ENCODE measurements around the gene CKAP4. TPM values are rescaled to one million over a fixed set of nuclear protein-coding genes. Genes with fewer than 3 reads are reported as not detected.

Gene CKAP4
- total RNA-seq, 1 experiment from 2014 or later: 162 TPM

- Histone ChIP-seq H3K9me3 (replicated peaks) (no peaks in the 10 kb centered on the region), H3K4me3 (no peak overlapping the region), H3K36me3 (no peaks in the 10 kb centered on the region), H3K4me1 (replicated peaks) (no peaks in the 10 kb centered on the region), H3K27me3 (replicated peaks) (no peaks in the 10 kb centered on the region), H3K27ac (no peak overlapping the region)
- DNase-seq (ENCODE audit: low read depth in 1 of 2, low spot score in 2 of 2): no peak
Measured at GRCh38 chr12:106267535-106267934, 19.7 kb upstream of the CKAP4 start.

GRCh38 chr12:106265116-106265515 lies 17.3 kb upstream of the CKAP4 start:
- Histone ChIP-seq H3K27ac (no peak overlapping the region), H3K4me3 (no peak overlapping the region), H3K27me3 (replicated peaks) (no peaks in the 10 kb centered on the region)

GRCh38 chr12:106258935-106259334 lies 11.1 kb upstream of the CKAP4 start:
- H3K4me3 ChIP-seq: no peak overlapping the region
- no peaks in the 10 kb centered on the region for H3K4me1 ChIP-seq (replicated peaks)
- no peak for DNase-seq (ENCODE audit: low read depth in 1 of 2, low spot score in 2 of 2)
- H3K27me3 ChIP-seq (replicated peaks): no peaks in the 10 kb centered on the region
- no peaks in the 10 kb centered on the region for H3K36me3 ChIP-seq
- no peak overlapping the region for H3K27ac ChIP-seq
- H3K9me3 ChIP-seq (replicated peaks): no peaks in the 10 kb centered on the region

More at GRCh38 chr12:106265116-106265515, 17.3 kb upstream of the CKAP4 start:
- H3K9me3 ChIP-seq (replicated peaks): no peaks in the 10 kb centered on the region
- no peak for DNase-seq (ENCODE audit: low read depth in 1 of 2, low spot score in 2 of 2)
- H3K4me1 ChIP-seq (replicated peaks): no peaks in the 10 kb centered on the region
- no peaks in the 10 kb centered on the region for H3K36me3 ChIP-seq

GRCh38 chr12:106258226-106258625 lies 10.4 kb upstream of the CKAP4 start:
- Histone ChIP-seq H3K4me3 (no peak overlapping the region), H3K36me3 (no peaks in the 10 kb centered on the region), H3K27me3 (replicated peaks) (no peaks in the 10 kb centered on the region), H3K4me1 (replicated peaks) (no peaks in the 10 kb centered on the region), H3K9me3 (replicated peaks) (no peaks in the 10 kb centered on the region), H3K27ac (no peak overlapping the region)
- no peak for DNase-seq (ENCODE audit: low read depth in 1 of 2, low spot score in 2 of 2)

GRCh38 chr12:106256524-106256923 lies 8.7 kb upstream of the CKAP4 start:
- H3K27ac ChIP-seq: no peak overlapping the region
- no peaks in the 10 kb centered on the region for H3K4me1 ChIP-seq (replicated peaks)
- no peaks in the 10 kb centered on the region for H3K27me3 ChIP-seq (replicated peaks)
- H3K36me3 ChIP-seq: no peaks in the 10 kb centered on the region
- H3K9me3 ChIP-seq (replicated peaks): no peaks in the 10 kb centered on the region
- no peak for DNase-seq (ENCODE audit: low read depth in 1 of 2, low spot score in 2 of 2)
- no peak overlapping the region for H3K4me3 ChIP-seq

- no peak overlapping the region for H3K27ac ChIP-seq
- no peaks in the 10 kb centered on the region for H3K36me3 ChIP-seq
- no peaks in the 10 kb centered on the region for H3K27me3 ChIP-seq (replicated peaks)
- no peak for DNase-seq (ENCODE audit: low read depth in 1 of 2, low spot score in 2 of 2)
- no peaks in the 10 kb centered on the region for H3K9me3 ChIP-seq (replicated peaks)
- H3K4me1 ChIP-seq (replicated peaks): no peaks in the 10 kb centered on the region
- no peak overlapping the region for H3K4me3 ChIP-seq
Measured at GRCh38 chr12:106255952-106256351, 8.1 kb upstream of the CKAP4 start.

GRCh38 chr12:106255493-106255892 lies 7.7 kb upstream of the CKAP4 start:
- no peaks in the 10 kb centered on the region for H3K27me3 ChIP-seq (replicated peaks)
- no peak for DNase-seq (ENCODE audit: low read depth in 1 of 2, low spot score in 2 of 2)
- H3K27ac ChIP-seq: no peak overlapping the region
- no peak overlapping the region for H3K4me3 ChIP-seq
- no peaks in the 10 kb centered on the region for H3K36me3 ChIP-seq
- no peaks in the 10 kb centered on the region for H3K4me1 ChIP-seq (replicated peaks)
- no peaks in the 10 kb centered on the region for H3K9me3 ChIP-seq (replicated peaks)

GRCh38 chr12:106254724-106255123 lies 6.9 kb upstream of the CKAP4 start:
- no peaks in the 10 kb centered on the region for H3K27me3 ChIP-seq (replicated peaks)
- no peak for DNase-seq (ENCODE audit: low read depth in 1 of 2, low spot score in 2 of 2)
- H3K9me3 ChIP-seq (replicated peaks): no peaks in the 10 kb centered on the region
- no peaks in the 10 kb centered on the region for H3K4me1 ChIP-seq (replicated peaks)
- no peak overlapping the region for H3K4me3 ChIP-seq
- no peak overlapping the region for H3K27ac ChIP-seq
- no peaks in the 10 kb centered on the region for H3K36me3 ChIP-seq

DNA sequence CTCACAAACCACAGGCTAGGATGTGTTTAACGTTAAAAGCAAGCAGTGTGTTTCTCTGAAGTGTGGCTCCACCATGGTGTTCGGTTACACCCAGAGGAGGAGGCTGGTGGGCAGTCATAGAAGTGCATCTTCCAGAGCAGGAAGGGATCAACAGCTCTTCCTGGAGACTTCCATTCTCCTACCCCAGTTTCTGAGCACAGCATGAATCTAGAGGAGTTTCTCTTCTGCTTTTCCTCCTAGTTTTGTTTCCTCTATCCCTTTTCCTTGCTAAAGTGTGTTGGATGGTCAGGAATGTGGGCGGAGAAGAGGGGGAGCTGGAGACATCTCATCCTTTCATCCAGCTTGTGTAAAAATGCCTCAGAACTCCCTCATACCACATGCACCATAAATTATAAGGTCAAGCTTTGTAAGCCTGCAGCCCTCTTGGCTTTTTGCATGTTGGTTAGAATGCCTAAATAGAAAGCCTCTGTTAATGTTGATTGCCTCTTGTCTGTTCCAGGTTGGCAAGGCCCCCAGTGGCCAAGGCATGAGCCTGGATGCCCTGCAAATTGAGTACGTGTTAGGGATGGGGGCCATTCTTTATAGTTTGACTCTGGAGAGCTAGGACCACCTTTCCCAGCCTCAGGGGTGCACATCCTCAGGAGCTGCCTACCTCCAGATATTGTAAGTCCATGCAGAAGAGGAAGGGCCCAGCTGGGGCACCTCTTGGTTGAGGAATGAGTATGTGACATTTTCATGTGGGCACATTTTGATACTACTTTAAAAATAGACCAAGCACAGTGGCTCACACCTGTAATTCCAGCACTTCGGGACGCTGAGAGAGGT lies 4.0 kb upstream of the CKAP4 start:
- H3K27me3 ChIP-seq (replicated peaks): no peaks in the 10 kb centered on the region
- no peaks in the 10 kb centered on the region for H3K9me3 ChIP-seq (replicated peaks)
- no peak overlapping the region for H3K27ac ChIP-seq
- H3K4me3 ChIP-seq: no peak overlapping the region
- DNase-seq (ENCODE audit: low read depth in 1 of 2, low spot score in 2 of 2): peak in 1 of 2 experiments; percentile 3
- peaks cover 11% of the 10 kb centered on the region for H3K4me1 ChIP-seq (replicated peaks)
- H3K36me3 ChIP-seq: peaks cover 13% of the 10 kb centered on the region

DNA sequence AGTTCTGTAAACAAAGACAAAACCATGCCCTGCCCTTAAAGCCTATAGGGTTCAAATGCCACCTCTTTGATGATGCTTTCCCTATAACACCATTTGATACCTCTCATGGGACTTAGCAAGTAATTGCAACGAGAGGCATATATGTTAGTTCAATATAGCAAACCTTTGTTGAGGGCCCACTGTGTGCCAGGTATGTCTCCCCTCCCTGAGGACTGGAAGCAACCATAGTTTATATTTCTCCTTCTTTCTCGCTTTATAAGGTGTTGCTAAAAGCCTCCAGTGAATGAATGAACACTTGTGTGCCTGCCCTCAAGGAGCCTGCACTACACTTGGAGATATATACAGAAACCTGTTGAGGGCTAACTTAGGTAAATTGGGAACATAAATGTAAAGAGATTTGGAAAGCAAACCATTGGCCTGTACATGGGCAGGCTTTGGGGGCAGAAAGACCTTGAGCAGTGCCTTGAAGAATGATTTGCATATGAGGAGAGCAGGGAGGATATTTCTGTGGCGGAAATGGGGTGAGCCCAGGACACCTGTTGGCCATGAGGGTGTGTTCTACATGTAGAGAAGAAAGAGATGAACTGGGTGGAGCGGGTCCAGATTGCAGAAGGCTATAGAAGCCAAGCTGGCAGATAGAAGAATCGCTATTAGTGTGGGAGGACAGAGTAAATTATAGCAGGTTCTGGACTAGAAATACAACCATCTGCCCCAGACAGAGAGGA lies 1.8 kb upstream of the CKAP4 start:
- peak in 1 of 2 experiments; percentile 12 for DNase-seq (ENCODE audit: low read depth in 1 of 2, low spot score in 2 of 2)
- peaks cover 26% of the 10 kb centered on the region for H3K4me1 ChIP-seq (replicated peaks)
- no peak overlapping the region for H3K4me3 ChIP-seq
- peaks cover 26% of the 10 kb centered on the region for H3K36me3 ChIP-seq
- no peak overlapping the region for H3K27ac ChIP-seq
- H3K9me3 ChIP-seq (replicated peaks): no peaks in the 10 kb centered on the region
- H3K27me3 ChIP-seq (replicated peaks): no peaks in the 10 kb centered on the region

GRCh38 chr12:106248846-106249371 lies 1.1 kb upstream of the CKAP4 start:
- peak overlapping the region; percentile 89 for H3K27ac ChIP-seq
- no peak for DNase-seq (ENCODE audit: low read depth in 1 of 2, low spot score in 2 of 2)
- no peaks in the 10 kb centered on the region for H3K27me3 ChIP-seq (replicated peaks)
- no peaks in the 10 kb centered on the region for H3K9me3 ChIP-seq (replicated peaks)
- H3K36me3 ChIP-seq: peaks cover 32% of the 10 kb centered on the region
- H3K4me1 ChIP-seq (replicated peaks): peaks cover 30% of the 10 kb centered on the region
- peak overlapping the region; percentile 97 for H3K4me3 ChIP-seq

- no peaks in the 10 kb centered on the region for H3K27me3 ChIP-seq (replicated peaks)
- H3K36me3 ChIP-seq: peaks cover 38% of the 10 kb centered on the region
- H3K4me1 ChIP-seq (replicated peaks): peaks cover 31% of the 10 kb centered on the region
- peak overlapping the region; percentile 89 for H3K27ac ChIP-seq
- H3K4me3 ChIP-seq: peak overlapping the region; percentile 97
- DNase-seq (ENCODE audit: low read depth in 1 of 2, low spot score in 2 of 2): peak; percentile 78 to 85
- H3K9me3 ChIP-seq (replicated peaks): no peaks in the 10 kb centered on the region
Measured at GRCh38 chr12:106248312-106248845, 559 bp upstream of the CKAP4 start.

- Histone ChIP-seq H3K4me1 (replicated peaks) (peaks cover 31% of the 10 kb centered on the region), H3K9me3 (replicated peaks) (no peaks in the 10 kb centered on the region), H3K36me3 (peaks cover 51% of the 10 kb centered on the region), H3K27me3 (replicated peaks) (no peaks in the 10 kb centered on the region), H3K4me3 (peak overlapping the region; percentile 97), H3K27ac (peak overlapping the region; percentile 89)
- DNase-seq (ENCODE audit: low read depth in 1 of 2, low spot score in 2 of 2): peak; percentile 59 to 70
Measured at GRCh38 chr12:106246891-106247673, 738 bp downstream of the CKAP4 start.

All from SJSA1 (cell line).